Stimulated activated CD4-positive, alpha-beta T cell treated with anti-CD3 and anti-CD28 coated beads, Interleukin-12 subunit alpha, Interleukin-12 subunit beta, amount 100 ng/mL, for 48 hours (primary cell): Measurements from ENCODE around the gene ATP5MG.
"Not testable (repeated sequence)": the region's sequence is repeated elsewhere in the genome, so short reads cannot be mapped to it uniquely, and the experiment has no call there.

Experiments
- DNase-seq, 3 donors: peaks; one replicate each; pipeline ENCODE4 v3.0.0-alpha.2; 2020; ENCODE audit warnings: low read depth in 2 of 3, low spot score in 1 of 3

ATP5MG gene

GRCh38 chr11:118406599-118407166 lies 5.3 kb downstream of the ATP5MG start:
- no peak for DNase-seq

- no peak for DNase-seq
These were observed 8.8 kb downstream of the ATP5MG start for GRCh38 chr11:118410055-118410745.

- no peak for DNase-seq
These were observed 10.1 kb downstream of the ATP5MG start for GRCh38 chr11:118411530-118411929.

GRCh38 chr11:118412921-118413320 lies 11.5 kb downstream of the ATP5MG start:
- no peak for DNase-seq

GRCh38 chr11:118415062-118415738 lies 13.8 kb downstream of the ATP5MG start:
- no peak for DNase-seq

GRCh38 chr11:118415739-118416068 lies 14.3 kb downstream of the ATP5MG start:
- DNase-seq = no peak

GRCh38 chr11:118416900-118417299 lies 15.5 kb downstream of the ATP5MG start:
- not testable (repeated sequence) for DNase-seq

GRCh38 chr11:118417801-118418200 lies 16.4 kb downstream of the ATP5MG start:
- DNase-seq = no peak

- DNase-seq = no peak
These were observed 17.4 kb downstream of the ATP5MG start for GRCh38 chr11:118418766-118419165.

GRCh38 chr11:118427707-118428106 lies 26.3 kb downstream of the ATP5MG start:
- no peak for DNase-seq

- DNase-seq = no peak
These were observed 29.6 kb downstream of the ATP5MG start for GRCh38 chr11:118430956-118431355.

GRCh38 chr11:118434123-118434552 lies 32.7 kb downstream of the ATP5MG start:
- DNase-seq = peak in 1 of 3 donors; percentile 16

- peak in 2 of 3 donors; percentile 27 to 50 for DNase-seq
These were observed 33.3 kb downstream of the ATP5MG start for GRCh38 chr11:118434553-118435289.

GRCh38 chr11:118435290-118435892 lies 34.0 kb downstream of the ATP5MG start:
- DNase-seq = peak in 2 of 3 donors; percentile 28 to 50

GRCh38 chr11:118435893-118436624 lies 34.7 kb downstream of the ATP5MG start, which contains the start of gene KMT2A:
Gene KMT2A (plus strand): TSS chr11:118436492. CDS start chr11:118436513, 21 bp downstream.
- peak; percentile 88 to 95 (median 93) for DNase-seq

GRCh38 chr11:118436639-118437207 lies 35.3 kb downstream of the ATP5MG start:
- peak in 1 of 3 donors; percentile 38 for DNase-seq

GRCh38 chr11:118437208-118438125 lies 36.1 kb downstream of the ATP5MG start:
- peak in 2 of 3 donors; percentile 25 to 34 for DNase-seq

- peak in 2 of 3 donors; percentile 26 to 29 for DNase-seq
These were observed 37.0 kb downstream of the ATP5MG start for GRCh38 chr11:118438314-118438931.

GRCh38 chr11:118439646-118440045 lies 38.2 kb downstream of the ATP5MG start:
- DNase-seq = no peak
